Colonic mucosa (tissue), 4 donors: Measurements from ENCODE around the gene PDE4A. TPM values are rescaled to one million over a fixed set of nuclear protein-coding genes. Genes with fewer than 3 reads are reported as not detected.

Source experiments
- DNase-seq: peaks from one replicate; pipeline ENCODE4 v3.0.0-alpha.2; 2020
- H3K27ac ChIP-seq: fragments of 200-600 bp; one replicate; pipeline ENCODE4 v1.8.0; 2021
- H3K27me3 ChIP-seq: fragments of 200-600 bp; one replicate; pipeline ENCODE4 v1.8.0; 2021
- H3K36me3 ChIP-seq: fragments of 200-600 bp; one replicate; pipeline ENCODE4 v1.8.0; 2021
- H3K4me1 ChIP-seq: fragments of 200-600 bp; one replicate; pipeline ENCODE4 v1.8.0; 2021; ENCODE audit warnings: mild to moderate bottlenecking
- H3K4me3 ChIP-seq: fragments of 200-600 bp; one replicate; pipeline ENCODE4 v1.8.0; 2021
- H3K9ac ChIP-seq, 2 donors: one replicate each; pipeline ENCODE4 v1.7.0; 2013; ENCODE audit warnings: control low read depth in 2 of 2, low read depth in 2 of 2, low read length in 2 of 2
- H3K9me3 ChIP-seq: fragments of 200-600 bp; one replicate; pipeline ENCODE4 v1.8.0; 2021
- CTCF ChIP-seq: fragments of 200-600 bp; IDR thresholded peaks from one replicate; pipeline ENCODE4 v1.8.0; 2022; ENCODE audit warnings: antibody characterized with exemption, mild to moderate bottlenecking
- intact Hi-C: fragments of 100-400 bp; cut with DNase I; formaldehyde crosslinking; loops from one replicate; pipeline ENCODE4 v1.14.1; 2022
- total RNA-seq, 2 donors: library from RNA; stranded (reverse); fragmentation: NEBNext Ultra II Directional in 1 of 2; extraction: Animal tissue kit (Norgen Biotek cat#: 25700) in 1 of 2; gene quantifications; one replicate each; pipeline ENCODE4 v1.2.1, GENCODE V29; 2021
- donor health status: healthy.
- donor health status: DM: no; HTN: no; CAD: no.
- donor health status: DM: no; HTN: no; CAD: no.

The PDE4A gene
- total RNA-seq, 2 donors from 2014 or later, result 8.6 to 13.8 TPM

- Histone ChIP-seq H3K27ac (no peak overlapping the region), H3K9ac (no peak overlapping the region), H3K9me3 (no peaks in the 10 kb centered on the region), H3K36me3 (no peaks in the 10 kb centered on the region), H3K4me3 (no peak overlapping the region), H3K27me3 (peaks cover 74% of the 10 kb centered on the region), H3K4me1 (no peaks in the 10 kb centered on the region)
- intact Hi-C loops, result no loop called here
- DNase-seq, result no peak
- TF ChIP-seq CTCF, result no peak
Measured at GRCh38 chr19:10516064-10516385, 95.7 kb downstream of the PDE4A start.

GRCh38 chr19:10516671-10517286 is 96.4 kb downstream of the PDE4A start:
- H3K9ac ChIP-seq, result peak overlapping the region in 1 of 2 donors; percentile 26
- no peak overlapping the region for H3K27ac ChIP-seq
- no peak for TF ChIP-seq CTCF

GRCh38 chr19:10517361-10517759 is 97.0 kb downstream of the PDE4A start, which contains the start of gene S1PR5:
Gene S1PR5 (minus strand): TSS chr19:10517447. CDS start chr19:10515011, 2,436 bp downstream.
- intact Hi-C loops, result no loop called here

More at GRCh38 chr19:10516671-10517286, 96.4 kb downstream of the PDE4A start:
- Histone ChIP-seq H3K4me1 (no peaks in the 10 kb centered on the region), H3K27me3 (peaks cover 74% of the 10 kb centered on the region), H3K9me3 (no peaks in the 10 kb centered on the region), H3K36me3 (no peaks in the 10 kb centered on the region), H3K4me3 (peak overlapping the region; percentile 11)
- intact Hi-C loops, result no loop called here
- DNase-seq, result no peak

GRCh38 chr19:10517760-10518443 is 97.6 kb downstream of the PDE4A start:
- TF ChIP-seq CTCF, result no peak
- Histone ChIP-seq H3K4me1 (no peaks in the 10 kb centered on the region), H3K9me3 (no peaks in the 10 kb centered on the region), H3K36me3 (no peaks in the 10 kb centered on the region), H3K4me3 (peak overlapping the region; percentile 11), H3K9ac (no peak overlapping the region), H3K27me3 (peaks cover 72% of the 10 kb centered on the region), H3K27ac (no peak overlapping the region)
- DNase-seq, result no peak
- intact Hi-C loops, result no loop called here

More at GRCh38 chr19:10517361-10517759, 97.0 kb downstream of the PDE4A start, which contains the start of gene S1PR5:
- no peak for TF ChIP-seq CTCF
- peak within 1 kb of the TSS; percentile 11 for H3K4me3 ChIP-seq
- H3K27me3 ChIP-seq, result peaks cover 74% of the 10 kb centered on the region
- no peaks in the 10 kb centered on the region for H3K9me3 ChIP-seq
- peak within 1 kb of the TSS in 1 of 2 donors; percentile 26 for H3K9ac ChIP-seq
- no peak for DNase-seq
- no peaks in the 10 kb centered on the region for H3K4me1 ChIP-seq
- no peak within 1 kb of the TSS for H3K27ac ChIP-seq
- H3K36me3 ChIP-seq, result no peaks in the 10 kb centered on the region

GRCh38 chr19:10518444-10519361 is 98.4 kb downstream of the PDE4A start:
- H3K9ac ChIP-seq, result no peak overlapping the region
- no peak for TF ChIP-seq CTCF
- no peak for DNase-seq
- intact Hi-C loops, result no loop called here
- peaks cover 64% of the 10 kb centered on the region for H3K27me3 ChIP-seq
- no peaks in the 10 kb centered on the region for H3K9me3 ChIP-seq
- no peak overlapping the region for H3K4me3 ChIP-seq
- no peaks in the 10 kb centered on the region for H3K4me1 ChIP-seq
- no peaks in the 10 kb centered on the region for H3K36me3 ChIP-seq
- no peak overlapping the region for H3K27ac ChIP-seq
